Measurements from ENCODE around the gene ASB3. TPM values are rescaled to one million over a fixed set of nuclear protein-coding genes. Genes with fewer than 3 reads are reported as not detected.
A peak's percentile ranks its signal among the peaks of the same experiment; 100 is the strongest.

The ASB3 gene
- total RNA-seq, 4 donors from 2014 or later = 11.0 to 21.1 (median 17.6) TPM

DNA sequence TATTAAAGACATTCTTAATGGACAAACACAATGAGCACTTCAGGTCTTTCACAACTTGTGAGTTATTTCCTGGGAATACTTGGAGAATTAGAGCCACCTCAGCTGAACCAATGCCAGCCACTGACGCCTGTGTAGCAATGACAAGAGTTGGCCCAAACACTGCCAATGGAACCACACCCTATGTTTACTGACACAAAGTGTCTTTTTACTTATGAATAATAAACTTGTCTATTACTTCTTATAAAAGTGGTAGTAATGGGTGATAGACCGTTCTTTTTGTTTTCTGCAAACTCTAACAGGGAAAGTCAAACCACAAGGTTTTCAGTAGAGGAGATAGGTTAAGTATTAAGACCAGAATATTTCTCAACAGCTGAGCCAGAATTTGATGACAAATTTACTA, 31.6 kb downstream of the ASB3 start:
- 39 to 45% methylated on average over 2 of the region's 2 CpGs for WGBS, 2 donors
- no peak overlapping the region for H3K4me3 ChIP-seq (ENCODE audit: low read depth, poor library complexity, severe bottlenecking)
- intact Hi-C loops (cut with DNase I; ENCODE audit: low total_unique reads) = no loop called here
- DNase-seq (ENCODE audit: low spot score in 2 of 2) = peak; percentile 85 to 95
- TF ChIP-seq POLR2A (IDR thresholded peaks at IDR 0.05) = no peak
- TF ChIP-seq, protein P1, sequence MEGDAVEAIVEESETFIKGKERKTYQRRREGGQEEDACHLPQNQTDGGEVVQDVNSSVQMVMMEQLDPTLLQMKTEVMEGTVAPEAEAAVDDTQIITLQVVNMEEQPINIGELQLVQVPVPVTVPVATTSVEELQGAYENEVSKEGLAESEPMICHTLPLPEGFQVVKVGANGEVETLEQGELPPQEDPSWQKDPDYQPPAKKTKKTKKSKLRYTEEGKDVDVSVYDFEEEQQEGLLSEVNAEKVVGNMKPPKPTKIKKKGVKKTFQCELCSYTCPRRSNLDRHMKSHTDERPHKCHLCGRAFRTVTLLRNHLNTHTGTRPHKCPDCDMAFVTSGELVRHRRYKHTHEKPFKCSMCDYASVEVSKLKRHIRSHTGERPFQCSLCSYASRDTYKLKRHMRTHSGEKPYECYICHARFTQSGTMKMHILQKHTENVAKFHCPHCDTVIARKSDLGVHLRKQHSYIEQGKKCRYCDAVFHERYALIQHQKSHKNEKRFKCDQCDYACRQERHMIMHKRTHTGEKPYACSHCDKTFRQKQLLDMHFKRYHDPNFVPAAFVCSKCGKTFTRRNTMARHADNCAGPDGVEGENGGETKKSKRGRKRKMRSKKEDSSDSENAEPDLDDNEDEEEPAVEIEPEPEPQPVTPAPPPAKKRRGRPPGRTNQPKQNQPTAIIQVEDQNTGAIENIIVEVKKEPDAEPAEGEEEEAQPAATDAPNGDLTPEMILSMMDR (IDR thresholded peaks at IDR 0.05) = no peak

GRCh38 chr2:53753041-53753440, 33.7 kb downstream of the ASB3 start:
- H3K4me3 ChIP-seq (ENCODE audit: low read depth, poor library complexity, severe bottlenecking) = no peak overlapping the region
- TF ChIP-seq, protein P1 (IDR thresholded peaks at IDR 0.05) = no peak
- TF ChIP-seq POLR2A (IDR thresholded peaks at IDR 0.05) = no peak
- intact Hi-C loops (cut with DNase I; ENCODE audit: low total_unique reads) = no loop called here
- DNase-seq (ENCODE audit: low spot score in 2 of 2) = no peak

DNA sequence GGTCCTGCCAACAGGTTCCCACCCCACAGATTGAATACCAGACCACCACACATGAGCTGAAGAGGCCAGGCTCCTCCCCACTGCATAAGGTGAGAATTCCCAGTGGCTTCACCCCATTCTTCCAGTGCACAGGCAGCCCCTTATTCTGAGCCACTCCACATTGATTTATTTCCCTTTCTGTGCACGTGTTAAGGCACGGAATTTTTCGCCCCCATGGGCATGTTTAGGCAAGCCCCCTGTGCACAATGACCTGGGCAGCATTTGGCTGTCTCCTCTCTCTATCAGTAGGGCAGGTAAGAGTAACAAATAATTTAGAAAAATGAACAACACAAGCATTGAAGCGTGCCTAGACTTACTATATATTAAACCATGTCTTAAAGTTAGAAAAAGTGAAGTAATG, 34.4 kb downstream of the ASB3 start:
- no peak overlapping the region for H3K4me3 ChIP-seq (ENCODE audit: low read depth, poor library complexity, severe bottlenecking)
- DNase-seq (ENCODE audit: low spot score in 2 of 2) = no peak
- intact Hi-C loops (cut with DNase I; ENCODE audit: low total_unique reads) = no loop called here
- TF ChIP-seq POLR2A (IDR thresholded peaks at IDR 0.05) = no peak
- TF ChIP-seq, protein P1 (IDR thresholded peaks at IDR 0.05) = no peak
- WGBS, 2 donors = 67 to 92% methylated on average over 4 of the region's 4 CpGs

DNA sequence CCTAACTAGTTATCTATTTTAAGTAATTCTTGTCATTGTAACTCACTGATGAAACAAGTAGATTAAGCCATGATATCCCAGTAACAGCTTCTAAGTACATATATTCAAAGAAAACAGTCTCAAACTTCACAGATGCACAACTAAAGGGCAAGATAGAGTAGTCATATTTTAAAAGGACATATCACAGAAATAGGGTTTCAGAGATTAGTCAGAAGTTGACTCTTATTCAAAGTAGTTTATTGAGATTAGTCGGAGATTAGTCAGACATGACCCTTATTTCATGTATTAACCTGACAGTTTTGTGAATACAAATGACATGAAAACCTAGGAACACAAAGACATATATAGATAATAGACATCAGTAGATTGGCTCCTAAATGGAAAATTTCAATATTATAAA, 35.0 kb downstream of the ASB3 start:
- WGBS, 2 donors = 30 to 40% methylated on average over 1 of the region's 1 CpG
- intact Hi-C loops (cut with DNase I; ENCODE audit: low total_unique reads) = no loop called here

GRCh38 chr2:53750041-53750768, 36.5 kb downstream of the ASB3 start:
- TF ChIP-seq POLR2A (IDR thresholded peaks at IDR 0.05) = no peak
- TF ChIP-seq, protein P1 (IDR thresholded peaks at IDR 0.05) = no peak
- intact Hi-C loops (cut with DNase I; ENCODE audit: low total_unique reads) = no loop called here
- H3K4me3 ChIP-seq (ENCODE audit: low read depth, poor library complexity, severe bottlenecking) = no peak overlapping the region
- 59 to 60% methylated on average over 4 of the region's 4 CpGs for WGBS, 2 donors
- DNase-seq (ENCODE audit: low spot score in 2 of 2) = no peak

More for the DNA sequence above, 35.0 kb downstream of the ASB3 start:
- no peak for DNase-seq (ENCODE audit: low spot score in 2 of 2)
- no peak for TF ChIP-seq POLR2A (IDR thresholded peaks at IDR 0.05)
- TF ChIP-seq, protein P1 (IDR thresholded peaks at IDR 0.05) = no peak
- H3K4me3 ChIP-seq (ENCODE audit: low read depth, poor library complexity, severe bottlenecking) = no peak overlapping the region

All from lower leg skin (tissue), 4 donors.